PC-9 (cell line): Measurements from ENCODE around the gene PTPRO.

Experiments
- CTCF ChIP-seq: fragments of 200-600 bp; sonication (generic); conservative IDR thresholded peaks from 2 replicates; pipeline ENCODE4 v1.6.1; 2017; ENCODE audit warnings: mixed run types, antibody characterized with exemption, mild to moderate bottlenecking, moderate library complexity
- EZH2 ChIP-seq: fragments of 200-600 bp; sonication (generic); IDR thresholded peaks from 2 replicates; pipeline ENCODE4 v1.8.0; 2017; ENCODE audit warnings: antibody characterized with exemption, low read depth

GRCh38 chr12:15634010-15634683 is 311.8 kb downstream of the PTPRO start:
- no peak for TF ChIP-seq CTCF
- no peak for TF ChIP-seq EZH2
